Keratinocyte (primary cell): Measurements from ENCODE around the gene NAPB. TPM values are rescaled to one million over a fixed set of nuclear protein-coding genes. Genes with fewer than 3 reads are reported as not detected.

Source experiments
- DNase-seq: peaks from one replicate; pipeline ENCODE4 v3.0.0-alpha.2; 2011; ENCODE audit warnings: low read depth, missing footprints, low spot score
- FAIRE-seq: peaks from 2 replicates; lab custom pipeline; 2011; peaks lifted over from hg19 to GRCh38; lab: Jason Lieb, UNC
- H2AFZ ChIP-seq: 2 replicates; pipeline ENCODE4 v1.6.0; 2012; ENCODE audit warnings: low read length, control low read depth, inconsistent platforms; ENCODE audit not compliant: control insufficient read depth
- H3K27ac ChIP-seq: 2 replicates; pipeline ENCODE4 v1.5.1; 2011; ENCODE audit warnings: low read length; ENCODE audit not compliant: control insufficient read depth, insufficient read depth
- H3K27me3 ChIP-seq: 3 replicates; pipeline ENCODE4 v1.6.0; 2011; ENCODE audit warnings: low read length; ENCODE audit not compliant: control insufficient read depth, insufficient read depth; ENCODE audit errors: extremely low read depth
- H3K36me3 ChIP-seq, 2 experiments: 2 replicates in 1 of 2; 3 replicates in 1 of 2; pipeline ENCODE4 v1.5.1; 2011; ENCODE audit warnings: low read length in 2 of 2, mild to moderate bottlenecking in 1 of 2; ENCODE audit not compliant: control insufficient read depth in 2 of 2, insufficient read depth in 2 of 2; ENCODE audit errors: extremely low read depth in 1 of 2
- H3K4me1 ChIP-seq: 3 replicates; pipeline ENCODE4 v1.5.1; 2011; ENCODE audit warnings: low read length; ENCODE audit not compliant: control insufficient read depth, insufficient read depth; ENCODE audit errors: extremely low read depth
- H3K4me2 ChIP-seq: 3 replicates; pipeline ENCODE4 v1.6.0; 2011; ENCODE audit warnings: low read depth, low read length; ENCODE audit not compliant: control insufficient read depth, insufficient read depth; ENCODE audit errors: extremely low read depth
- H3K4me3 ChIP-seq, 3 experiments: fragments of 200-600 bp in 1 of 3; sonication (generic) in 1 of 3; 2 replicates in 2 of 3; 3 replicates in 1 of 3; pipeline ENCODE4 v1.5.1; 2011 to 2016; ENCODE audit warnings: low read length in 3 of 3, mild to moderate bottlenecking in 3 of 3, control low read depth in 2 of 3, inconsistent platforms in 1 of 3, low read depth in 1 of 3, mixed read lengths in 1 of 3, mixed run types in 1 of 3, moderate library complexity in 1 of 3; ENCODE audit not compliant: control insufficient read depth in 2 of 3, insufficient read depth in 2 of 3; ENCODE audit errors: extremely low read depth in 1 of 3
- H3K79me2 ChIP-seq: 2 replicates; pipeline ENCODE4 v1.6.0; 2012; ENCODE audit warnings: low read length; ENCODE audit not compliant: control insufficient read depth, insufficient read depth
- H3K9ac ChIP-seq: 3 replicates; pipeline ENCODE4 v1.6.0; 2011; ENCODE audit warnings: low read length; ENCODE audit not compliant: control insufficient read depth, insufficient read depth; ENCODE audit errors: extremely low read depth
- H3K9me1 ChIP-seq: 3 replicates; pipeline ENCODE4 v1.6.0; 2011; ENCODE audit warnings: low read length; ENCODE audit not compliant: control insufficient read depth, insufficient read depth; ENCODE audit errors: extremely low read depth
- H3K9me3 ChIP-seq: 2 replicates; pipeline ENCODE4 v1.5.1; 2012; ENCODE audit warnings: low read depth, low read length; ENCODE audit not compliant: control insufficient read depth
- H4K20me1 ChIP-seq: 3 replicates; pipeline ENCODE4 v1.6.0; 2011; ENCODE audit warnings: low read length; ENCODE audit not compliant: control insufficient read depth, insufficient read depth; ENCODE audit errors: extremely low read depth
- EZH2 ChIP-seq: IDR thresholded peaks from one replicate; pipeline ENCODE4 v1.6.1; 2012; ENCODE audit warnings: inconsistent platforms, mild to moderate bottlenecking, low read length, moderate library complexity
- dilution Hi-C: fragments of 300-500 bp; cut with MboI; formaldehyde crosslinking; loops from one replicate; pipeline ENCODE4 v1.7.0; 2020; ENCODE audit warnings: low sequenced_read_pairs; ENCODE audit not compliant: extremely low pct_ligation_motif_present
- polyA plus RNA-seq, 5 experiments: library from polyadenylated mRNA; depleted of rRNA in 3 of 5; stranded (reverse) in 3 of 5; stranded (forward) in 1 of 5; unstranded in 1 of 5; fragments of >200 nt; gene quantifications; 1 replicate in 1 of 5; 2 replicates in 3 of 5; 3 replicates in 1 of 5; pipeline versions ENCODE4 v1.2.1 to v1.2.3, GENCODE V29; 2011 to 2012; ENCODE audit warnings: missing spikeins in 2 of 5, low read depth in 1 of 5, low replicate concordance in 1 of 5
- TF ChIP-seq, protein P1 (sequence below), 3 experiments: IDR thresholded peaks in 1 of 3; conservative IDR thresholded peaks in 1 of 3; optimal IDR thresholded peaks in 1 of 3; 2 replicates in 2 of 3; 3 replicates in 1 of 3; pipeline versions ENCODE3 to v1.5.1; 2011; ENCODE audit warnings: low read length in 3 of 3, mild to moderate bottlenecking in 3 of 3, moderate library complexity in 2 of 3, control low read depth in 1 of 3, inconsistent platforms in 1 of 3; ENCODE audit not compliant: insufficient read depth in 2 of 3; ENCODE audit errors: extremely low read depth in 1 of 3

Gene NAPB
- polyA plus RNA-seq, 1 donor (not counting 4 experiments of a cell fraction or from before 2014, with no cell fraction given), result 11.6 TPM

DNA sequence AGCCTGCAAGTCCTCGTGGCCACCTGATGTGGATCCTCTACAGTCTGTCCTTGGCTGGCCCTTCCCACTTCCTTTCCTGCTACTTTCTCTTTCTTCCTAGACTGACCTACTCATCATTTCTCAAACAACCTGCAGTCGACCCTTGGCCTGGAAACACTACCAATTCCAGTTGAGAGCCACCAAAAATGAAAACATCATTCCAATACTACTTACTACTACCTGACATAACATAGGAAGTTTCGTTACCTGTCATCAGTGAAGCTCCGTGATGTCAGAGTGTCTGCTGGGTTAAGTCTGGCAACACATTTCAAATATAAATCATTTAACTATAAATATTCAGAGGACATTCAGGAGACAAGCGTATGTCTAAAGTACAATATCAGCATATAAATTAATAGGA lies 45.5 kb downstream of the NAPB start:
- H3K27me3 ChIP-seq, result no peaks in the 10 kb centered on the region
- TF ChIP-seq, protein P1, sequence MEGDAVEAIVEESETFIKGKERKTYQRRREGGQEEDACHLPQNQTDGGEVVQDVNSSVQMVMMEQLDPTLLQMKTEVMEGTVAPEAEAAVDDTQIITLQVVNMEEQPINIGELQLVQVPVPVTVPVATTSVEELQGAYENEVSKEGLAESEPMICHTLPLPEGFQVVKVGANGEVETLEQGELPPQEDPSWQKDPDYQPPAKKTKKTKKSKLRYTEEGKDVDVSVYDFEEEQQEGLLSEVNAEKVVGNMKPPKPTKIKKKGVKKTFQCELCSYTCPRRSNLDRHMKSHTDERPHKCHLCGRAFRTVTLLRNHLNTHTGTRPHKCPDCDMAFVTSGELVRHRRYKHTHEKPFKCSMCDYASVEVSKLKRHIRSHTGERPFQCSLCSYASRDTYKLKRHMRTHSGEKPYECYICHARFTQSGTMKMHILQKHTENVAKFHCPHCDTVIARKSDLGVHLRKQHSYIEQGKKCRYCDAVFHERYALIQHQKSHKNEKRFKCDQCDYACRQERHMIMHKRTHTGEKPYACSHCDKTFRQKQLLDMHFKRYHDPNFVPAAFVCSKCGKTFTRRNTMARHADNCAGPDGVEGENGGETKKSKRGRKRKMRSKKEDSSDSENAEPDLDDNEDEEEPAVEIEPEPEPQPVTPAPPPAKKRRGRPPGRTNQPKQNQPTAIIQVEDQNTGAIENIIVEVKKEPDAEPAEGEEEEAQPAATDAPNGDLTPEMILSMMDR (optimal IDR thresholded peaks at IDR 0.05 in 1 of 3, IDR thresholded peaks at IDR 0.05 in 1 of 3, conservative IDR thresholded peaks at IDR 0.05 in 1 of 3; ENCODE audit: extremely low read depth in 1 of 3, insufficient read depth in 2 of 3, low read length in 3 of 3), result no peak
- no peak for TF ChIP-seq EZH2
- H4K20me1 ChIP-seq, result no peaks in the 10 kb centered on the region
- H3K27ac ChIP-seq, result no peak overlapping the region
- FAIRE-seq, result no peak
- dilution Hi-C loops, result no loop called here
- H3K9me3 ChIP-seq, result no peaks in the 10 kb centered on the region
- H3K9me1 ChIP-seq, result no peaks in the 10 kb centered on the region
- no peak for DNase-seq
- peaks cover 9 to 30% of the 10 kb centered on the region in 2 experiments for H3K36me3 ChIP-seq
- H3K4me2 ChIP-seq, result no peak overlapping the region
- H3K4me3 ChIP-seq, result no peak overlapping the region
- H3K4me1 ChIP-seq, result no peaks in the 10 kb centered on the region
- no peak overlapping the region for H3K9ac ChIP-seq
- H3K79me2 ChIP-seq, result no peaks in the 10 kb centered on the region
- no peak overlapping the region for H2AFZ ChIP-seq

DNA sequence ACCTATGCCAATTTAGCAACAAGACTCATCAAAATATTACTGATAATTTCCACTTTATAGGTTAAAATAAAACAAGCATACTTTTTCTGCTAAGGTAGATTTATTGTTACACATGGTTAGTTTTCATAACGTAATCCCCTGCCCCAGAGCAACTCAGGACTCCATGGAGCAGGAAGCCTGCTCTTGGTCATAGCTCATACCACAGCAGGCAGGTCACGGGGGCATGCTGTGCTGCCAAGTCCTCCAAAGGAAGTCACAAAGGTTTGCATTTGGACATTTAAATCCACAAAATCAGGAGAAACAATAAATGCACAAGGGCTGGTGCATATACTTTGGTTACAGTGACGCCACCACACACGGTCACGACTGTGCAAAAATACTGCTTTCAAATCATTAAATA lies 46.8 kb downstream of the NAPB start:
- H2AFZ ChIP-seq, result no peak overlapping the region
- H3K36me3 ChIP-seq, result peaks cover 23 to 33% of the 10 kb centered on the region in 2 experiments
- no peaks in the 10 kb centered on the region for H4K20me1 ChIP-seq
- H3K9me1 ChIP-seq, result no peaks in the 10 kb centered on the region
- H3K4me3 ChIP-seq, result no peak overlapping the region
- H3K27ac ChIP-seq, result no peak overlapping the region
- TF ChIP-seq, protein P1 (optimal IDR thresholded peaks at IDR 0.05 in 1 of 3, IDR thresholded peaks at IDR 0.05 in 1 of 3, conservative IDR thresholded peaks at IDR 0.05 in 1 of 3; ENCODE audit: extremely low read depth in 1 of 3, insufficient read depth in 2 of 3, low read length in 3 of 3), result no peak
- no peak for TF ChIP-seq EZH2
- FAIRE-seq (no peak), DNase-seq (no peak)
- no peaks in the 10 kb centered on the region for H3K27me3 ChIP-seq
- H3K4me2 ChIP-seq, result no peak overlapping the region
- dilution Hi-C loops, result no loop called here
- no peak overlapping the region for H3K9ac ChIP-seq
- peaks cover 3% of the 10 kb centered on the region for H3K79me2 ChIP-seq
- H3K9me3 ChIP-seq, result no peaks in the 10 kb centered on the region
- H3K4me1 ChIP-seq, result no peaks in the 10 kb centered on the region
